Upper lobe of left lung (tissue), 6 donors: ENCODE measurements around the gene LAMB2. TPM values are rescaled to one million over a fixed set of nuclear protein-coding genes. Genes with fewer than 3 reads are reported as not detected.

ENCODE experiments used
- ATAC-seq, 2 donors: fragments of 200-7000 bp; cut with Tn5 transposase; one replicate each; pipeline ENCODE4 v1.9.1; 2022; ENCODE audit warnings: mild to moderate bottlenecking in 2 of 2, moderate library complexity in 2 of 2; ENCODE audit not compliant: low FRiP score in 2 of 2
- DNase-seq, 2 donors: peaks; one replicate each; pipeline ENCODE4 v3.0.0-alpha.2; 2019 to 2020
- H3K27ac ChIP-seq, 4 donors: fragments of 200-600 bp; sonication (generic); one replicate each; pipeline ENCODE4 v1.5.1; 2016 to 2019
- H3K27me3 ChIP-seq, 4 donors: fragments of 200-600 bp; sonication (generic); one replicate each; pipeline ENCODE4 v1.5.1; 2017 to 2019
- H3K36me3 ChIP-seq, 4 donors: fragments of 200-600 bp; sonication (generic); one replicate each; pipeline ENCODE4 v1.5.1; 2016 to 2019
- H3K4me1 ChIP-seq, 4 donors: fragments of 200-600 bp; sonication (generic); one replicate each; pipeline ENCODE4 v1.5.1; 2018 to 2019
- H3K4me3 ChIP-seq, 4 donors: fragments of 200-600 bp; sonication (generic); one replicate each; pipeline ENCODE4 v1.5.1; 2017 to 2019; ENCODE audit warnings: mild to moderate bottlenecking in 2 of 4, moderate library complexity in 1 of 4
- H3K9me3 ChIP-seq, 4 donors: fragments of 200-600 bp; sonication (generic); one replicate each; pipeline ENCODE4 v1.5.1; 2018 to 2019
- CTCF ChIP-seq, 6 experiments: fragments of 450-650 bp in 4 of 6; fragments of 200-600 bp in 2 of 6; sonication (generic) in 2 of 6; IDR thresholded peaks; one replicate each; pipeline ENCODE4 v1.5.1; 2016 to 2019; ENCODE audit warnings: antibody characterized with exemption in 6 of 6
- EP300 ChIP-seq, 4 donors: sonication (generic); formaldehyde crosslinking; IDR thresholded peaks; one replicate each; pipeline ENCODE4 v1.5.1; 2017; ENCODE audit warnings: antibody characterized with exemption in 4 of 4, control low read depth in 2 of 4
- POLR2A ChIP-seq, 4 donors: fragments of 450-650 bp; IDR thresholded peaks; one replicate each; pipeline ENCODE4 v1.5.1; 2016 to 2017; ENCODE audit warnings: antibody characterized with exemption in 4 of 4, mild to moderate bottlenecking in 2 of 4
- POLR2AphosphoS5 ChIP-seq, 2 donors: sonication (generic); formaldehyde crosslinking; IDR thresholded peaks; one replicate each; pipeline ENCODE4 v1.5.1; 2017; ENCODE audit warnings: antibody characterized with exemption in 2 of 2
- WGBS, 2 donors: methylation state at CpG; one replicate each; pipeline ENCODE4 v1.1.5; 2017 to 2018; 5-methylcytosine and 5-hydroxymethylcytosine counted together
- total RNA-seq, 6 donors: library from RNA; depleted of rRNA in 4 of 6; stranded (reverse); fragments of >200 nt in 4 of 6; gene quantifications; one replicate each; pipeline versions ENCODE4 v1.1.0 to v1.2.1, GENCODE V29; 2016 to 2021
- donor health status: DM: no; HTN: no; CAD: no; lungs with moderate emphysema.
- donor health status: DM: no; HTN: yes; CAD: no; lungs with severe emphysema.

The LAMB2 gene
- total RNA-seq, 6 donors from 2014 or later = 349 to 904 (median 555) TPM

GRCh38 chr3:49166752-49167556, 34.1 kb upstream of the LAMB2 start:
- Histone ChIP-seq H3K36me3 (peaks cover 8 to 21% (median 16%) of the 10 kb centered on the region in 4 donors), H3K9me3 (no peaks in the 10 kb centered on the region), H3K27ac (peak overlapping the region; percentile 91 to 95 (median 94)), H3K4me3 (peak overlapping the region in 3 of 4 donors; percentile 87 to 93 (median 92)), H3K27me3 (no peaks in the 10 kb centered on the region), H3K4me1 (peaks cover 21 to 43% (median 25%) of the 10 kb centered on the region in 4 donors)
- TF ChIP-seq EP300 (IDR thresholded peaks at IDR 0.05) = no peak
- no peak for TF ChIP-seq CTCF (IDR thresholded peaks at IDR 0.05)
- TF ChIP-seq POLR2A (IDR thresholded peaks at IDR 0.05) = no peak
- no peak for TF ChIP-seq POLR2AphosphoS5 (IDR thresholded peaks at IDR 0.05)
- DNase-seq (no peak), ATAC-seq (no peak)
- 89 to 94% methylated on average over 2 to 6 of the region's 6 CpGs for WGBS, 2 donors

- 6 to 14% methylated on average over 15 to 63 of the region's 69 CpGs for WGBS, 2 donors
- Histone ChIP-seq H3K4me3 (peak within 1 kb of the TSS; percentile 75 to 93 (median 90)), H3K9me3 (no peaks in the 10 kb centered on the region), H3K4me1 (peaks cover 20 to 39% (median 23%) of the 10 kb centered on the region in 4 donors), H3K27me3 (no peaks in the 10 kb centered on the region), H3K27ac (peak within 1 kb of the TSS; percentile 91 to 95 (median 94)), H3K36me3 (peaks cover 8 to 28% (median 16%) of the 10 kb centered on the region in 4 donors)
- peak; percentile 63 to 96 for DNase-seq
- ATAC-seq = peak; percentile 58 to 89
- TF ChIP-seq CTCF (IDR thresholded peaks at IDR 0.05) (no peak), POLR2A (IDR thresholded peaks at IDR 0.05) (peak in 2 of 4 donors; percentile 42 to 73), POLR2AphosphoS5 (IDR thresholded peaks at IDR 0.05) (peak; percentile 65 to 92), EP300 (IDR thresholded peaks at IDR 0.05) (no peak)
These were observed 33.2 kb upstream of the LAMB2 start, which contains the start of gene CCDC71 for GRCh38 chr3:49165771-49166751. CCDC71 (minus strand) TSS chr3:49166331; CDS start chr3:49164208, 2,123 bp downstream.

- no peak for DNase-seq
- 35 to 38% methylated on average over 6 of the region's 6 CpGs for whole genome bisulfite sequencing, 2 donors
- Histone ChIP-seq H3K4me1 (peaks cover 12 to 32% (median 16%) of the 10 kb centered on the region in 4 donors), H3K36me3 (peaks cover 8 to 28% (median 16%) of the 10 kb centered on the region in 4 donors), H3K4me3 (peak overlapping the region; percentile 75 to 93 (median 90)), H3K27me3 (no peaks in the 10 kb centered on the region), H3K27ac (peak overlapping the region; percentile 91 to 95 (median 94)), H3K9me3 (no peaks in the 10 kb centered on the region)
- TF ChIP-seq CTCF (IDR thresholded peaks at IDR 0.05) = no peak
- no peak for ATAC-seq
These were observed 32.3 kb upstream of the LAMB2 start for GRCh38 chr3:49164983-49165720.

- H3K4me3 ChIP-seq = no peak overlapping the region
These were observed 30.8 kb upstream of the LAMB2 start for GRCh38 chr3:49163609-49164008.

More at GRCh38 chr3:49163609-49164008, 30.8 kb upstream of the LAMB2 start:
- no peak for ATAC-seq
- TF ChIP-seq CTCF (IDR thresholded peaks at IDR 0.05) (no peak), POLR2A (IDR thresholded peaks at IDR 0.05) (no peak), POLR2AphosphoS5 (IDR thresholded peaks at IDR 0.05) (no peak), EP300 (IDR thresholded peaks at IDR 0.05) (no peak)
- Histone ChIP-seq H3K4me1 (peaks cover 12 to 32% (median 16%) of the 10 kb centered on the region in 4 donors), H3K27me3 (no peaks in the 10 kb centered on the region), H3K27ac (no peak overlapping the region), H3K9me3 (no peaks in the 10 kb centered on the region), H3K36me3 (peaks cover 8 to 28% (median 16%) of the 10 kb centered on the region in 4 donors)
- no peak for DNase-seq
- WGBS, 2 donors = 90 to 94% methylated on average over 7 to 8 of the region's 8 CpGs
